Subcutaneous abdominal adipose tissue (tissue), 5 donors: Measurements from ENCODE around the gene ATG7.

Experiments
- H3K27ac ChIP-seq: one replicate; pipeline ENCODE4 v1.7.0; 2013; ENCODE audit warnings: low read depth, mild to moderate bottlenecking, inconsistent platforms, low read length, moderate library complexity
- H3K27me3 ChIP-seq, 5 donors: one replicate each; pipeline ENCODE4 v1.7.0; 2013; ENCODE audit warnings: low read length in 5 of 5, inconsistent platforms in 1 of 5; ENCODE audit not compliant: control insufficient read depth in 5 of 5, insufficient read depth in 4 of 5
- H3K36me3 ChIP-seq, 5 donors: one replicate each; pipeline ENCODE4 v1.7.0; 2013; ENCODE audit warnings: low read length in 5 of 5; ENCODE audit not compliant: control insufficient read depth in 5 of 5, insufficient read depth in 5 of 5
- H3K4me1 ChIP-seq, 5 donors: one replicate each; pipeline ENCODE4 v1.7.0; 2013; ENCODE audit warnings: low read length in 5 of 5, mild to moderate bottlenecking in 3 of 5, moderate library complexity in 1 of 5; ENCODE audit not compliant: control insufficient read depth in 5 of 5, insufficient read depth in 5 of 5
- H3K4me3 ChIP-seq, 5 donors: one replicate each; pipeline ENCODE4 v1.7.0; 2013; ENCODE audit warnings: low read length in 5 of 5, low read depth in 1 of 5
- H3K9ac ChIP-seq, 5 donors: one replicate each; pipeline ENCODE4 v1.7.0; 2013; ENCODE audit warnings: low read length in 5 of 5, mild to moderate bottlenecking in 4 of 5, moderate library complexity in 3 of 5
- H3K9me3 ChIP-seq, 5 donors: one replicate each; pipeline ENCODE4 v1.7.0; 2013; ENCODE audit warnings: low read length in 5 of 5; ENCODE audit not compliant: control insufficient read depth in 5 of 5
- donor health status: healthy.
- donor health status: healthy.
- donor health status: healthy.
- donor health status: healthy.
- donor health status: healthy.

Gene ATG7

GRCh38 chr3:11582191-11582968, 310.2 kb downstream of the ATG7 start:
- Histone ChIP-seq H3K27ac (peak overlapping the region; percentile 65), H3K27me3 (no peaks in the 10 kb centered on the region), H3K36me3 (peaks cover 0 to 5% (median 0%) of the 10 kb centered on the region in 5 donors), H3K9me3 (no peaks in the 10 kb centered on the region), H3K4me1 (peaks cover 6 to 36% (median 34%) of the 10 kb centered on the region in 5 donors), H3K9ac (peak overlapping the region in 3 of 5 donors; percentile 48 to 69 (median 63)), H3K4me3 (peak overlapping the region; percentile 17 to 72 (median 45))

GRCh38 chr3:11583235-11583634, 311.0 kb downstream of the ATG7 start:
- no peaks in the 10 kb centered on the region for H3K27me3 ChIP-seq
- peaks cover 6 to 41% (median 35%) of the 10 kb centered on the region in 5 donors for H3K4me1 ChIP-seq
- H3K36me3 ChIP-seq = peaks cover 0 to 5% (median 0%) of the 10 kb centered on the region in 5 donors
- H3K4me3 ChIP-seq = no peak overlapping the region
- H3K9ac ChIP-seq = no peak overlapping the region
- peak overlapping the region; percentile 65 for H3K27ac ChIP-seq
- no peaks in the 10 kb centered on the region for H3K9me3 ChIP-seq

- Histone ChIP-seq H3K27me3 (no peaks in the 10 kb centered on the region), H3K4me3 (no peak overlapping the region), H3K9ac (peak overlapping the region in 1 of 5 donors; percentile 14), H3K9me3 (no peaks in the 10 kb centered on the region), H3K27ac (peak overlapping the region; percentile 8), H3K4me1 (peaks cover 6 to 44% (median 39%) of the 10 kb centered on the region in 5 donors), H3K36me3 (peaks cover 0 to 5% (median 0%) of the 10 kb centered on the region in 5 donors)
These were observed 311.4 kb downstream of the ATG7 start for GRCh38 chr3:11583638-11584046.

GRCh38 chr3:11584570-11584969, 312.4 kb downstream of the ATG7 start:
- Histone ChIP-seq H3K9ac (no peak overlapping the region), H3K9me3 (no peaks in the 10 kb centered on the region), H3K4me3 (no peak overlapping the region), H3K4me1 (peaks cover 6 to 53% (median 48%) of the 10 kb centered on the region in 5 donors), H3K27ac (no peak overlapping the region), H3K36me3 (peaks cover 0 to 5% (median 0%) of the 10 kb centered on the region in 5 donors), H3K27me3 (no peaks in the 10 kb centered on the region)

GRCh38 chr3:11587766-11588165, 315.6 kb downstream of the ATG7 start:
- Histone ChIP-seq H3K36me3 (peaks cover 0 to 4% (median 0%) of the 10 kb centered on the region in 5 donors), H3K9me3 (no peaks in the 10 kb centered on the region), H3K27ac (no peak overlapping the region), H3K4me1 (peaks cover 18 to 68% (median 62%) of the 10 kb centered on the region in 5 donors), H3K4me3 (no peak overlapping the region), H3K27me3 (no peaks in the 10 kb centered on the region), H3K9ac (no peak overlapping the region)

- Histone ChIP-seq H3K4me1 (peaks cover 17 to 66% (median 61%) of the 10 kb centered on the region in 5 donors), H3K27ac (no peak overlapping the region), H3K9me3 (no peaks in the 10 kb centered on the region), H3K27me3 (no peaks in the 10 kb centered on the region), H3K9ac (no peak overlapping the region), H3K4me3 (no peak overlapping the region), H3K36me3 (peaks cover 0 to 4% (median 0%) of the 10 kb centered on the region in 5 donors)
These were observed 316.1 kb downstream of the ATG7 start for GRCh38 chr3:11588338-11588737.

GRCh38 chr3:11588755-11589154, 316.6 kb downstream of the ATG7 start:
- H3K27me3 ChIP-seq = no peaks in the 10 kb centered on the region
- H3K36me3 ChIP-seq = peaks cover 0 to 4% (median 0%) of the 10 kb centered on the region in 5 donors
- H3K4me3 ChIP-seq = no peak overlapping the region
- no peak overlapping the region for H3K27ac ChIP-seq
- no peak overlapping the region for H3K9ac ChIP-seq
- H3K4me1 ChIP-seq = peaks cover 17 to 66% (median 61%) of the 10 kb centered on the region in 5 donors
- H3K9me3 ChIP-seq = no peaks in the 10 kb centered on the region

GRCh38 chr3:11589706-11590105, 317.5 kb downstream of the ATG7 start:
- no peak overlapping the region for H3K4me3 ChIP-seq
- peak overlapping the region; percentile 38 for H3K27ac ChIP-seq
- H3K9ac ChIP-seq = peak overlapping the region in 1 of 5 donors; percentile 3
- H3K27me3 ChIP-seq = no peaks in the 10 kb centered on the region
- no peaks in the 10 kb centered on the region for H3K9me3 ChIP-seq
- peaks cover 0 to 4% (median 0%) of the 10 kb centered on the region in 5 donors for H3K36me3 ChIP-seq
- peaks cover 17 to 65% (median 62%) of the 10 kb centered on the region in 5 donors for H3K4me1 ChIP-seq

- peaks cover 17 to 63% (median 62%) of the 10 kb centered on the region in 5 donors for H3K4me1 ChIP-seq
- peaks cover 0 to 4% (median 0%) of the 10 kb centered on the region in 5 donors for H3K36me3 ChIP-seq
- peak overlapping the region; percentile 79 for H3K27ac ChIP-seq
- H3K27me3 ChIP-seq = no peaks in the 10 kb centered on the region
- H3K4me3 ChIP-seq = peak overlapping the region in 2 of 5 donors; percentile 23 to 34
- no peaks in the 10 kb centered on the region for H3K9me3 ChIP-seq
- peak overlapping the region in 2 of 5 donors; percentile 28 to 45 for H3K9ac ChIP-seq
These were observed 318.8 kb downstream of the ATG7 start for GRCh38 chr3:11591002-11591355.
